Measurements from ENCODE around the gene ADIRF.
"Not testable (repeated sequence)": the region's sequence is repeated elsewhere in the genome, so short reads cannot be mapped to it uniquely, and the experiment has no call there.

ADIRF gene

DNA sequence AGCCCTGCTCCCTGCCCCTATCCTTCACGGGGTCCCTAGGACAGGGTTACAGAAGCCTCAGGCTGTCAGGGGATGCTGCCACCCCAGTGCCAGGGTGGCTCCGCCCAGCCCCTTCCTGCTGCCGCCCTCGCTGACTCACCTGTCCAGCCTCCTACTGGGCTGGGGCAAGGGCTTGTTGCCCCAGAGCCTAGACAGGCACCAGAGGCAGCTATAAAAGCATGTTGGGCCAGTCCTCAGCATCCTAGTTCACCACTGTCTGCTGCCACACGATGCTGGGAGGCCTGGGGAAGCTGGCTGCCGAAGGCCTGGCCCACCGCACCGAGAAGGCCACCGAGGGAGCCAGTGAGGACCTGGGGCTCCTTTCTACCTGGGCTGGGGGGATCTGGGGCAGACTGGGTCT is 51.8 kb downstream of the ADIRF start, which contains the start of gene FAM25A:
Gene FAM25A, plus strand, starts transcription at position 239 of the 400 bp plus-strand sequence. Its CDS starts 31 bp downstream, at position 270.
- DNase-seq; in situ Hi-C loops (cut with HindIII; ENCODE audit: low pct_ligation_motif_present, low sequenced_read_pairs); H3K4me3 ChIP-seq (ENCODE audit: low read depth, low read length): not testable (repeated sequence)

More for the DNA sequence above, 51.8 kb downstream of the ADIRF start, which contains the start of gene FAM25A:
- not testable (repeated sequence) for H3K27ac ChIP-seq; H3K36me3 ChIP-seq (replicated peaks); H3K27me3 ChIP-seq (replicated peaks)

Measured in brain microvascular endothelial cell (primary cell).